NCI-H2107 treated with DMSO at 0.1 percent for 48 hours (cell line): ENCODE measurements around the gene POMC.
"Not testable (repeated sequence)": the region's sequence is repeated elsewhere in the genome, so short reads cannot be mapped to it uniquely, and the experiment has no call there.

Source experiments
- DNase-seq: peaks from one replicate; lab custom pipeline; 2025; ENCODE audit not compliant: unreplicated experiment; lab: John Stamatoyannopoulos, UW

POMC gene

DNA sequence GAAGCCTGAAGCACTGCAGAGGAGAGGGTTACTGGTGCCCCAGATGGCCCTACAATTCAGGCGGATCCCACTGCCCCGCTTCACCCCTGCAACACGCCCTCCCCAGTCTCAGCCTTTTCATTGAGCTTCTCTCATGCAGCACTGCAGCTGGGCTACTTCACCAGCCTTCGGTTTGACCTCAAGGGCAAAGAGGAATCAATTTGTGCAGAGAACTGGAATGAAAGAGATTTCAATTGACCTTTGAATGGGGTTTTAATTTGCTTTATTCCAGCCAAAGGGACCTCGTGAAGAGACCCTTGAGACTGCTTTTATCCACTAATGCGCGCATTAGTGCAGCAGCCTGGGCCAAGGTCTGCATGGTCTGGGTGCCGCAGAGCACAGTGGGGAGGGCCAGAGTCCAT, 8.8 kb upstream of the POMC start:
- no peak for DNase-seq

DNA sequence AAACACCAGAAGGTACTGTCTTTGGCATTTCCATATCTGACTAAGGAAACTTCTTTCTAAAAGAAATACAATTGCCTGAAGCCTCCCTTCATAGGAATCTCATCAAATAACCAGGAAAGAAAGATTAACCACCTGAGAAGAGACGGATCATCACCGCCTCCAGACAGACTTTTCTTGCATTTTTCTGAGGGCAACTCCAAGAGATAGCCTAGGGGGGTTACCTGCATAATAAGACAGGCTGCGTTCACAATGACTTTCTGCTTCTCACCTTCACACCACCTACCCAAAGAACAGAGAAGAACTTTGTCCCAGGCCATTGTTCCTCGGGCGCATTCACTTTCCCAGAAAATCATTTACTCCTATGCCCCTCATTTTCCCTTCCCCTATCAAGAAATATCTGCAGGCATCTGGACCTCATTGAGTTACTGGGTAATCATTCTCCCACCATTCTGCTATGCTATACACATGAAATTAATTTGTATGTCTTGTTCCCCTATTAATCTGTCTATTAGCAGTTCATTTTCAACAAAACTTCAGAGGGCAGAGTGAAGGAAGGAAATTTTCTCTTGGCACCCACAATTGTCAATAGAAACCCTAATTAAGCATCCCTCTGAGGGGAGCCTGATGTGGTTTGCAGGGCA, 8.3 kb upstream of the POMC start:
- no peak for DNase-seq

DNA sequence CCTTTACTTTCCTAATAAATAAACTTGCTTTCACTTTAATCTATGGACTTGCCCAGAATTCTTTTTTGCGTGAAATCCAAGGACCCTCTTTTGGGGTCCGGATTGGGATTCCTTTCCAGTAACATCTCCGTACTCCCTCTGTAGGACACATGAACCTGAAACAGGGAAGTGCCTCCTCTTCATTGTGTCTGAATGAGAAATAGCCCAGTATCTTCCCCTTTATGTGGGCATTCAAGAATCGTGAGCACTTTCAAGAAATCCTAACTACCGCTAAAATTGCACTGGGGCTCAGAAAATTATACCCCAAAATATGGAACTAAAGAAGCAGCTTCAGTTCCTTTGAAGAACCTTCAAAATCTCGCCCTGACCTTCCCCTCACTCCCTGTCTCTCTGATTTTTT, 7.8 kb upstream of the POMC start:
- no peak for DNase-seq

DNA sequence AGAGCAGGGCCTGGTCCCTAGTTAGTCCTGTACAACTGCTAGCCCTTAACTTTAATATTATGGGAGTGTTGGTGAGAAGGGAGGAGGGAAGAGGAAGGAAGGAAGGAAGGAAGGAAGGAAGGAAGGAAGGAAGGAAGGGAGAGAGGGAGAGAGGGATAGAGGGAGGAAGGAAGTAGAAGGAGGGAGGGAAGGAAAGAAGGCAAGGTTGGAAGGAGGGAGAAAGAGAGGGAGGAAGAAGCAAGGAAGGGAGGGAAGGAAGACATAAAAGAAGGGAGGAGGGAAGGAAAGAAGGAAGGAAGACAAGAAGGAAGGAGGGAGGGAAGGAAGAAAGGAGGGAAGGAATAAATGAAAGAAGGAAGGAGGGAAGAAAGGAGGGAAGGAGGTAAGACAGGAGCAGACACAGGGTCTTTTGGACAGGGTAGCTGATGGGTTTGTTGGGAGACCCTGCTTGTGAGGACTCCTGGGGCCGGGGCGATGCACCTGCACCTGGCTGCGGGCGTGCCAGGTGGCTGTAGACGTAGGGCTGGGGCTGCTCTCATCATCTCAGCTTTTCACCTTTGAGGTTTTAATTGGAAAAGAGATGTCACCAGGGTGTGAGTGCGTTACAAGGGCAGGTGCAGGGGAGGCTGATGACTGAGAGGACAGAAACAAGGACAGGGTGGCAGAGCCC, 5.9 kb upstream of the POMC start:
- DNase-seq: no peak

DNA sequence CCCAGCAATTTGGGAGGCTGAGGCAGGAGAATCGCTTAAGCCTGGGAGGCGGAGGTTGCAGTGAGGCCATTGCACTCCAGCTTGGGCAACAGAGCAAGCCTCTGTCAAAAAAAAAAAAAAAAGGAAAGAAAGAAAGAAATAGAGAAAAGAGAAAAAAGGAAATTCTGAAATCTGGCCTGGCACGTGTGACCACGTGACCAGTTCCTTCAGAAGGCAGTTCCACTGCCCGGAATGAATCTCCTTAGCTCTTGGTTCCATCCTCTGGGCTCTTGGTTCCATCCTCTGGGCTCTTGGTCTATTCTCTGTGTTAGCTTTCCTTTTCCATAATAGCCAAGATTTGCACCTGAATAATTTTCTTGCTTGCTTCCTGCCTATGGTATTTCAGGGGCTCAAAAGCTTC, 5.3 kb upstream of the POMC start:
- no peak for DNase-seq

DNA sequence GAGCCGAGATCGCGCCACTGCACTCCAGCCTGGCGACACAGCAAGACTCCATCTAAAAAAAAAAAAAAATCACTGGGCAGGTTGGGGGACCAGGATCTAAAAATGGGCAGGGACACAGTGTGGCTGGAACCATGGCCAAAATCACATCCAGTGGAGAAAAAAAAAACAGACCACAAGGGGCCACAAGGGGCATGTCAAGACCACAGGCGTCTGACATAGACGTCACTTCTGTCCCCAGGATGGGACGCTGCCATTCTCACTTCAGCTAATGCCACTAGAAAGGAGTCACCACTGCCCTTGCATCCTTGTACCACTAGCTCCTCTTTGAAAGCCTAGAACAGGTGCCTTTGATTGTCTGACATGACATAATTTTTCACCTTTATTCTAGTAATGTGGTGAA, 2.5 kb upstream of the POMC start:
- no peak for DNase-seq

DNA sequence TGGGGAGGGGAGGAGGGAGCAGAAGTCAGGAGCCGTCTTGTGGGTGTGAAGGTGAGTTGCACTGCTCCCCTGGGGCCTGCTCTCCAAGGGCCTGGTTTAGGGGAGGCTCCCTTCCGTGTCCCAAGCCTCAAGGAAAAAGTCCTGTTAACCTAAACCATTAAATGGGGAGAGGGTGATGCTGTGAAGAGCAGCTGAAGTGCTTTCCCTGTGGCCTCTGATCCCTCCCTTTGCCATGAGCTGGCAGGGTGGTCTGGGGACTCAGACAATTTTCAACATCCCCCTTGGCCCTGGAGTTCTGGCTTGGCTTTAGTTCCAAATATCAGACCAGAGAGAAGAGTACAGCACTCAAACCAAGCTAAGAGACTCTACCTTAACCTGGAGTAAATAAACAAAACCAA, 692 bp upstream of the POMC start:
- no peak for DNase-seq

DNA sequence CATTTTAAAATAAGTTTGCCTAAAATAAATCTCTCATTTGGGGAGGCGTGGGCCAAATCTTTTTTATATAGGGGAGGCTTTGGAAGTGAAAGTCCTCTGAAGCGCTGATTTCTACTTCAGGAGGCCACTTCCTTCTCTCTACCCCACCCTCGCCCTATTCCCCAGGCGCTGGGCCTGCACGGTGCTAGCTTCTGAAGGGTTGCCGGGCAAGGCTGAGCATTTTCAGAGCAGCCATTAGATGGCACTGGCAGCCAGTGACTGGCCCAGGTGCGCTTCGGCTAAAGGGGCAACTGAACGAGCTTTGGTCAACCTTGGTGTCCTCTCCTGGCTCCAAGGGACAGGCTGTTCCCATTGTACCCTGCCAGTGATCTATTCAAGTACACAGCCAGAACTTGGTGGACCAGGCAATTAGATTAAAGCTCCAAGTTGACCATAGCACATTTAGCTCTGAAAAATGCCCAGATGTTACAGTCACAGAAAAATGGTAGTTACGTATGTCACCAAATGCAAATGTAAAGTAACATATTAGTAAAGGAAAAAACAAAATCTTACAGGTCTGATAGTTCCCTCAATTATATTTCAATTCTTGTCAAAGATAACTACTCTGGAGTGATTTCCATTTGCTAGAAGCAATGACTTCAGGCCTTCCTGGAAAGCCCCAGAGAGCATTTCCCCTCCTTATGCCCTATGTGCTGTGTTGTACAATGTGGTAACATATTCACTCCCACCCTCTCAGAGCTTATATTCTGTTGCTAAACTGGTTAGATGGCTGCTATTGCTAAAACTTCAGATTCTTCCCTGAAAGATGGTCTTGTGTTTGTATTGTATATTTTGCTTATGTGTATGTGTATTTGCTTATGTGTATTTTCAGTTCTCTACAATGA, 2.1 kb downstream of the POMC start:
- DNase-seq: no peak

DNA sequence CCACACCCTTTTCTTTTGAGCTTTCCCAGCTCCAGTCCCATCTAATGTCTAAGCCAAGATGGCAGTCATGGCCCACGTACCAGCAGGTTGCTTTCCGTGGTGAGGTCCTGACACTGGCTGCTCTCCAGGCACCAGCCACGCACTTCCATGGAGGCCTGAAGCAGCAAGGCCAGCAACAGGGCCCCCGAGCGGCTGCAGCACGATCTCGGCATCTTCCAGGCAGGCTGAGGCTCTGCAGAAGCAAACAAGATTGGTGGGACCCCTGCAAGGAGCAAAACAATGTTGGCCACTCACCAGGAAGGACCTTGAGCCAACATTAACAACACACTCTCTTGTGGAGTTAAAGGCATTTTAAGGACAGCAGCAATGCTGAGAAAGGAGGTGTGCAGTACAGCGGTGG, 3.8 kb downstream of the POMC start:
- no peak for DNase-seq

DNA sequence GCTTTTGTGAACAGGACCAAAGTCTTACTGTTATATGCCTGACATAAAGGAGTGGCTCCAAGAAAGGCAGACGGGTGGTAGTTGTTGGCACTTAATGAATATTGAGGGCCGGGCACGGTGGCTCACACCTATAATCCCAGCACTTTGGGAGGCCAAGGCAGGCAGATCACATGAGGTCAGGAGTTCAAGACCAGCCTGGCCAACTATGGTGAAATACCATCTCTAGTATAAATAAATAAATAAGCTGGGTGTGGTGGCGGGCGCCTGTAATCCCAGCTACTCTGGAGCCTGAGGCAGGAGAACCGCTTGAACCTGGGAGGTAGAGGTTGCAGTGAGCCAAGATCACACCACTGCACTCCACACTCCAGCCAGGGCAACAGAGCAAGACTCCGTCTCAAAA, 6.3 kb downstream of the POMC start:
- not testable (repeated sequence) for DNase-seq

DNA sequence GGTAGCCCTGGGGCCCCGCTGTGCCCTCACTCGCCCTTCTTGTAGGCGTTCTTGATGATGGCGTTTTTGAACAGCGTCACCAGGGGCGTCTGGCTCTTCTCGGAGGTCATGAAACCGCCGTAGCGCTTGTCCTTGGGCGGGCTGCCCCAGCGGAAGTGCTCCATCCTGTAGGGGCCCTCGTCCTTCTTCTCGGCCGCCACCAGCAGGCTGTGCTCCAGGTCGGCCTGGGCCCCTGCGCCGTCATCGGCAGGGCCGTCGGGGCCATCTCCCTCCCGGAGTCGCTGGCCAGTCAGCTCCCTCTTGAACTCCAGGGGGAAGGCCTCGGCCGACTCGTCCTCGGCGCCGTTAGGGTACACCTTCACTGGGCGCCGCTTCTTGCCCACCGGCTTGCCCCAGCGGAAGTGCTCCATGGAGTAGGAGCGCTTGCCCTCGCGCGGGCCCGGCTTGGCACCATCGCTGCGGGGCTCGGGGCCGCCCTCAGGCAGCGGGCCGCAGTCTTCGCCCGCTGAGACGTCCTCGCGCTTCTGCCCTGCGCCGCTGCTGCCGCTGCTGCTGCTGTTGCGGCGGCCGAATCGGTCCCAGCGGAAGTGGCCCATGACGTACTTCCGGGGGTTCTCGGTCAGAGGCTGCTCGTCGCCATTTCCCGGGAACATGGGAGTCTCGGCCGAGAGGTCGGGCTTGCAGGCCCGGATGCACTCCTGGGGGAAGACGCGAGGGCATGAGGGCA, 7.2 kb downstream of the POMC start:
- no peak for DNase-seq

DNA sequence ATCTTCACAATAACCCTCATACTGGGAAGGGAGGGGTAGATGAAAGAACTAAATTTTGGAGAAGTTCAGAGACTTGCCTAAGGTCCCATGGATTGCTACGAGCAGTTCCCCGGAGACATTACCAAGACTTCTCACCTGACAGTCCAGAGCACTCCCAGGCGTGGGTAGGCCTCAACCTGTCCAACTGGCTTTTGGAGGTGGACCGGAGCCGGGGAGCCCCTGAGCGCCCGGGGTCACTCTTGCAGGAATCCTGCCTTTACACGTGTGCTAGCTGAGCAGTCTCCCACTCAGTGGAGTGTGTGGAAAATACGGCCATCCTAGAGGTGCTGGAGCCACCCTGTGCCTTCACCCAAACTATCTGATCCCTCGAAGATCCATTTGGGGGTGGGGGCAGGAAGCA, 8.0 kb downstream of the POMC start:
- DNase-seq: no peak

DNA sequence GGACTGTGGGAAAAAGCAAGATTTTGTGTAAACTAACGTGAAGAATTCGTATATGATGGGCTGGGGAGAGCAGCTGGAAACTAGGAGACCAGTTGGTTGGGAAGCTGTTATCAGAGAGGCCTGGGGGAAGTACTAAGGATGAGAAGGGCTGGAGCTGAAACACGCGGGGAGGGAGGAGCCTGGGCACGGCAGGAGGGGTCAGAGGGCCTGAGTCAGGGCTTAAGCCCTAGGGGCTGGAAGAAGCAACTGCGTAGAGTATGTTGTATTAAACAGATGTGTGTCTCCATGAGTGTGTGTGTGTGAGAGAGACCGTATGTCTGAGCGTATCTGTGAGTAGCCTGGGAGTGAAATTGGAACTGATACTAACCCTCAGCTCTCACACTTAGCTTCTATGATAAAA, 8.4 kb downstream of the POMC start:
- DNase-seq: no peak

DNA sequence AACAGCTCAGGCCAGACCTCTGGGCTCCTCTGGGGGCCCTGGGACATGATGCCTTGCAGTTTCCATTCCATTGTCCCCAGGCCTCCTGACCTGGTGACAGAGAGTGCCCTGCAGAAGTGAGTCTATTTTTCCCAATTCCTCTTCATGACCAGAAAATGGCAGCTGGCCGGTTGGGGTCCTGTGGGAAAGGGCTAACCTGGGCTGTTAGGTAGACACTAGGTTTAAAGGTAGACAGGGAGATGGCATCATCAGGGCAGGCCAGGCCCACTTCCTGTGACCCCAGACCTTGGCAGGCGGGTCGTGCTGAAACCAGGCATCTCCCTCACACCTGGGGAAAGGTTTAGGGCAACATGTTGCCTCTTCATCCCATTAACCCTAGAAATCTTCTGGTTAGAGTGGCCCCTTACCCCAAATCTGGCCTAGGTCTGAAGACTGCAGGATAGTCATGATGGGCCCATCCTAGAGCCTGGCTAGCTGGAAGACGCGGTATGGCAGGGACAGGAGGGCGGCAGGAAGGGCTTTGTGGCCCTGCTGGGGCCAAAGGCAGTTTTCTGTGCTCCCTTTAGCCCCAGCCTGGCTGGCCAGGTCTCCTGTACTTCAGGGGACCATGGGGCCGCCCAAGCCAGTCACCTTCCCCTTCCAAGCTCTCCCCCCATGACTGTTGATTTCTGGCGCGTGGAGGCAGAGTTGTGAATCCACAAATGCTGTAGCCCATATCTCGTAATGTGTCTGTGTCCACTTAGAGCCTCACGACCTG, 10.1 kb downstream of the POMC start:
- no peak for DNase-seq

DNA sequence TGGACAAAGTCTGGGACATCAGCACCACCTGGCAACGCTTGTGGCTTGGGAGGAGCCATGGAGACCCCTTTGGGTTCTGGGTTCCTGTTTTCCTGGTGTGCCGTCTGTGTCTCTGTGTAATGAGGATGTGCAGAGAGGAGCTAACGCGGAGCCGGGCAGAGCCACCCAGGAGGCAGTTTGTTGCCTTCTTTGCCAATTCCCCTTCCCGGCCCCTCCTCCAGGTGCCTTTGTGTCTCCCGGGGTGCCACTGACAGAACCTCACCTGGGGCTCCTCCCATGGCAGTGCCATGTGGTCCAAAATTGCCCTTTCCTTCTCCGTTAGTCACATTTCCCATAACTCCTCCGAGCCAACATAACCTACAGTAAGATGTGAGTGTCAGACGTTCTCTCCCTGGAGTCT, 13.0 kb downstream of the POMC start:
- DNase-seq: no peak

DNA sequence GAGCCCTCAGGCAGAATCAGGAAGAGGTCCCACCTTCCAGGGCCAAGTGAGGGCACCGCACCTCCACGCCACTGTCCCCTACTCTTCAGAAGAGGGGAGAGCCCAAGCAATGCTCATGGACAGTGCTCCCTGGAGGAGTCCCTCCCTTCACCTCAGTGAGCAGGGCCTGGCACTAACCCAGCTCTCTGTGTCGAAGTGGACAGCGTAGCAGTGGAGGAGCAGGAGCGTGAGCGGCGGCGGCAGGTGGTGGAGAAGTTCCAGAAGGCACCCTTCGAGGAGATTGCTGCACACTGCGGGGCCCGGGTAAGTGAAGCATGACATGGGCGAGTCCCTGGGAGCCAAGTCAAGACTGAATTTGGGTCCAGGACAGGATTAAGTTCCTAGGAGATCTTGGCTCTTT, 16.7 kb downstream of the POMC start:
- DNase-seq: no peak

DNA sequence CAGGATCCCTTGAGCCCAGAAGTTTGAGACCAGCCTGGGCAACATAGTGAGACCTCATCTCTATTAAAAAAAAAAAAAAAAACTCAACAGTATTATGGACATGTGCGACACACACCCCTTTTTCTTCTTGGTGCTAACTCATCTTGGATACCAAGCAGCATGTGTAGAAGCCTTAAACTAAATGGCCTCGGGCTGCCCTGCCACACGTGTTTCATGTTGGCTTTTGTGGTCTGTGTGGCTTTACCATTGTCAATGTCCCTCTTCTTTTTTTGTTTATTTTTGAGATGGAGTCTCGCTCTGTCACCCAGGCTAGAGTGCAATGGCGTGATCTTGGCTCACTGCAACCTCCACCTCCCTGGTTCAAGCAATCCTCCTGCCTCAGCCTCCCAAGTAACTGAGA, 17.4 kb downstream of the POMC start:
- DNase-seq: not testable (repeated sequence)

DNA sequence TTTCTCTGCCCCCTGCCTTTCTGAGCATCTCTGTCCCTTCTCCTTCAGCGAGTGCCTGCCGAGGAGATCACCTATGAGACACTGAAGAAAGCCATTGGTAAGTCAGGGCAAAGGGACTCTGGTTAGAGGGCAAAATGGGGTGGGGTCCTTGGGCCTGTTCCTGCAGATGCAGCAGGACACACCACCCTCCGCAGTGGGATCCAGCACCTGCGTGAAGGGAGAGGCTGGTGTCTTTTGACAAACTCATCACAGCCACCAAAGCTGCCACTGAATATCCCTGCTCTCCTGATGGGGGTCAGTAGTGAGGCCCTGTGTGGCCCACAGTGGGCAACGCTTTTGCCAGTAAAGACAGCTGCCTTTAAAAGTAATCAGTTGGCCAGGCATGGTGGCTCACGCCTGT, 18.7 kb downstream of the POMC start:
- no peak for DNase-seq

DNA sequence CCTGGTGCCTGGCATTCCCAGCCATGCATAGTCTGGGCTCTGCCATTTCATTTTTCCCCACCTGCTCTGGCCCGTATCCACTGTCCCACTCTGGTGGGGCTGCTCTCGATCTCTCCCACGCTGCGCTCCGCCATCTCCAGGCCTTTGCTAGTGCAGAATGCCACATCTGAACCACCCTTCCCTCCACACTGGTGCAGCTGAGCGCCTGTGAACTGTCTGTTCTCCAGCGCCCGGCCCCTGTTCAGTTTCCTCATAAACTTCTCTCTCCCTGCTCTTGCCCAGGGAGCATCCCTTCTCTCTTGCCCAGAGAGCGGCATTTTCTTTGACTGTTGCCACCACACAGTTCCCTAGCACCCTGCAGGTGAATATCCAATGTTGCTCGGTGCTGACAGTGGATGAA, 21.5 kb downstream of the POMC start:
- DNase-seq: no peak

DNA sequence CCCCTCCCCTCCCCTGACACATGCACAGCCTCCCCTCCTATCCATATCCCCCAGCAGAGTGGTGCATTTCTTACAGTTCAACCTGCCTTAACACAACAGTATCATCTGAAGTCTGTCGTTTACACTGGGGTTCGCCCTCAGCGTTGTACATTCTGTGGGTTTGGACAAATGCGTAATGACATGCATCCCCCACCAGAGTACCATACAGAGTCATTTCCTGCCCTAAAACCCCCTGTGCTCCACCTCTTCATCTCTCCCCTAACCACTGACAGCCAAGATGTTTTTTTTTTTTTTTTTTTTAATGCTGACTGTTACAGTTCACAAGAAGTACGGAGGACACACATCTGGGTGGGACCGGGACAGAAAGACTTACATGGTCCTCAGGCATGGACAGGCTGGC, 22.6 kb downstream of the POMC start:
- no peak for DNase-seq

DNA sequence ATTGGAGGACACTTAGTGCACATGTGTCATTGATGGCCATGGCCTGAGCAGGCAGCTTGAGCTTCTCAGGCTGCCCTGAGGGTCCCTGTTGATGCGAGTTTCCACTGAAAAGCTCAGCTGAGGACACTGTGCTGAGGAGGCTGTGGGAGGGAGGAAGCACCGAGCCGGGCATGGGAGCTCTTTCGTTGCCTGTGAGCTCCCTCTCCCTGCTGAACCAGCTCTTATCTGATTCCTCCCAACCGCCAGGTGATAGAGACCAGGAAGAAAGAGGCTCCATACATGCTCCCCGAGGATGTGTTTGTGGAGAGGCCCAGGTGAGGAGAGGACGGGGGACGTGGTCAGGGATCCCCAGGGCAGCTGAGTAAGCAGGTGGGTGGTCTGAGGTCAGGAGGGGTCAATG, 27.3 kb downstream of the POMC start:
- DNase-seq: no peak
